Stimulated activated CD8-positive, alpha-beta memory T cell treated with anti-CD3 and anti-CD28 coated beads, Interleukin-7, amount 100 ng/mL, for 4 hours (primary cell): ENCODE data around the gene SCFD2.

Experiments
- DNase-seq, 2 donors: peaks; one replicate each; pipeline ENCODE4 v3.0.0-alpha.2; 2020; ENCODE audit warnings: low read depth in 2 of 2

SCFD2 gene

GRCh38 chr4:52883707-52884669, 481.9 kb downstream of the SCFD2 start:
- DNase-seq = no peak

- no peak for DNase-seq
These were observed 482.7 kb downstream of the SCFD2 start for GRCh38 chr4:52883183-52883621.

GRCh38 chr4:52880994-52881393, 484.9 kb downstream of the SCFD2 start:
- no peak for DNase-seq

GRCh38 chr4:52879471-52879870, 486.4 kb downstream of the SCFD2 start:
- no peak for DNase-seq

- DNase-seq = no peak
These were observed 488.2 kb downstream of the SCFD2 start for GRCh38 chr4:52877694-52878093.

- no peak for DNase-seq
These were observed 488.8 kb downstream of the SCFD2 start for GRCh38 chr4:52877036-52877435.

GRCh38 chr4:52876069-52876468, 489.8 kb downstream of the SCFD2 start:
- no peak for DNase-seq

GRCh38 chr4:52874948-52875347, 490.9 kb downstream of the SCFD2 start:
- no peak for DNase-seq

GRCh38 chr4:52873861-52874343, 492.0 kb downstream of the SCFD2 start:
- no peak for DNase-seq

- DNase-seq = no peak
These were observed 492.7 kb downstream of the SCFD2 start for GRCh38 chr4:52873191-52873590.

- DNase-seq = no peak
These were observed 495.6 kb downstream of the SCFD2 start for GRCh38 chr4:52870225-52870624.

GRCh38 chr4:52869656-52870055, 496.2 kb downstream of the SCFD2 start:
- no peak for DNase-seq

- no peak for DNase-seq
These were observed 496.7 kb downstream of the SCFD2 start for GRCh38 chr4:52869196-52869595.

- DNase-seq = no peak
These were observed 497.7 kb downstream of the SCFD2 start for GRCh38 chr4:52868133-52868532.

GRCh38 chr4:52867163-52867562, 498.7 kb downstream of the SCFD2 start:
- DNase-seq = no peak

- no peak for DNase-seq
These were observed 499.1 kb downstream of the SCFD2 start for GRCh38 chr4:52866734-52867133.

GRCh38 chr4:52865300-52865699, 500.6 kb downstream of the SCFD2 start:
- DNase-seq = no peak

GRCh38 chr4:52864793-52865192, 501.1 kb downstream of the SCFD2 start:
- no peak for DNase-seq

- no peak for DNase-seq
These were observed 502.5 kb downstream of the SCFD2 start for GRCh38 chr4:52863324-52863723.

- DNase-seq = no peak
These were observed 503.2 kb downstream of the SCFD2 start for GRCh38 chr4:52862639-52863161.

GRCh38 chr4:52861879-52862616, 503.8 kb downstream of the SCFD2 start, which contains the start of gene RASL11B:
TSS of gene RASL11B (plus strand) at chr4:52862317. CDS start at chr4:52862508, 191 bp downstream.
- DNase-seq = peak; percentile 53 to 73

GRCh38 chr4:52861171-52861823, 504.6 kb downstream of the SCFD2 start:
- DNase-seq = no peak
